Measurements from ENCODE around the gene GRIK5. TPM values are rescaled to one million over a fixed set of nuclear protein-coding genes. Genes with fewer than 3 reads are reported as not detected.

GRIK5 gene
- total RNA-seq, 1 experiment from 2014 or later: 43.1 TPM

DNA sequence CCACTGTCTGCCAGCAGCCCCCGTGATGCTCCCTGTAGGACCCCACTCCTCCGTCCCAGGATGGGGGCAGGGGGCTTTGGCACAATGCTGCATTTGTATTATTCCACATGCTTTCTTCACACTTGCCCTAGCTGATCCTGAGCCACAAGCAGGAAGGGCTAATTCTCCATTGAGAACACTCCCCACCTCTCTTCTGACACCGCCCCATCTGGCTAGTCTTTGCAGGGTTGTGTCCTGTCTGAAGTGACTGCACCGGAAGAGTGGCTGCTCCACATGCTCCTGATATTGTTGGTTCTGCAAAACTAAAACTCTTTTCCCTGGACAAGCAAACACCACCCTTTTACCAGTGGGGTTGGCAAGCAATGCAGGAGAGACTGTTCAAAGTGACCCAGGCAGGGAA lies 23.9 kb upstream of the GRIK5 start:
- Mint-ChIP-seq H3K27ac (no peak overlapping the region), H3K4me3 (no peak overlapping the region; a peak in 1 of 5 replicates), H3K4me1 (peaks cover 8 to 39% of the 10 kb centered on the region in 2 experiments), H3K36me3 (ENCODE audit: insufficient read depth in 1 of 3, low read depth in 3 of 3) (no peaks in the 10 kb centered on the region; a peak in 1 of 7 replicates), H3K27me3 (ENCODE audit: low read depth) (peaks cover 19% of the 10 kb centered on the region), H3K9me3 (no peaks in the 10 kb centered on the region)
- no peak overlapping the region for H2AK5ac ChIP-seq (ENCODE audit: insufficient read length, low read length)
- H2BK5ac ChIP-seq (ENCODE audit: insufficient read length, low read length): no peak overlapping the region
- TF ChIP-seq, protein P1, sequence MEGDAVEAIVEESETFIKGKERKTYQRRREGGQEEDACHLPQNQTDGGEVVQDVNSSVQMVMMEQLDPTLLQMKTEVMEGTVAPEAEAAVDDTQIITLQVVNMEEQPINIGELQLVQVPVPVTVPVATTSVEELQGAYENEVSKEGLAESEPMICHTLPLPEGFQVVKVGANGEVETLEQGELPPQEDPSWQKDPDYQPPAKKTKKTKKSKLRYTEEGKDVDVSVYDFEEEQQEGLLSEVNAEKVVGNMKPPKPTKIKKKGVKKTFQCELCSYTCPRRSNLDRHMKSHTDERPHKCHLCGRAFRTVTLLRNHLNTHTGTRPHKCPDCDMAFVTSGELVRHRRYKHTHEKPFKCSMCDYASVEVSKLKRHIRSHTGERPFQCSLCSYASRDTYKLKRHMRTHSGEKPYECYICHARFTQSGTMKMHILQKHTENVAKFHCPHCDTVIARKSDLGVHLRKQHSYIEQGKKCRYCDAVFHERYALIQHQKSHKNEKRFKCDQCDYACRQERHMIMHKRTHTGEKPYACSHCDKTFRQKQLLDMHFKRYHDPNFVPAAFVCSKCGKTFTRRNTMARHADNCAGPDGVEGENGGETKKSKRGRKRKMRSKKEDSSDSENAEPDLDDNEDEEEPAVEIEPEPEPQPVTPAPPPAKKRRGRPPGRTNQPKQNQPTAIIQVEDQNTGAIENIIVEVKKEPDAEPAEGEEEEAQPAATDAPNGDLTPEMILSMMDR (conservative IDR thresholded peaks at IDR 0.05): no peak
- no peak overlapping the region for H3K9ac ChIP-seq (ENCODE audit: extremely low read depth, insufficient read length, low read length)
- no peaks in the 10 kb centered on the region for H3K79me1 ChIP-seq (ENCODE audit: insufficient read depth, low read depth, low read length, poor library complexity, severe bottlenecking)
- no peak overlapping the region for H2AFZ ChIP-seq (ENCODE audit: low read length)
- H3K23ac ChIP-seq (ENCODE audit: insufficient read length, low read depth, low read length): no peak overlapping the region
- H2BK20ac ChIP-seq (ENCODE audit: low read depth, low read length, poor library complexity, severe bottlenecking): no peak overlapping the region
- H3K14ac ChIP-seq (ENCODE audit: insufficient read depth, low read length): no peak overlapping the region
- H3K23me2 ChIP-seq (ENCODE audit: insufficient read length, low read depth, low read length, poor library complexity, severe bottlenecking): no peaks in the 10 kb centered on the region
- no peak overlapping the region for H3K18ac ChIP-seq (ENCODE audit: insufficient read length, low read depth, low read length)
- no peak overlapping the region for H3K4ac ChIP-seq (ENCODE audit: low read depth, low read length)
- H2BK120ac ChIP-seq (ENCODE audit: low read depth, low read length, poor library complexity, severe bottlenecking): no peak overlapping the region
- no peaks in the 10 kb centered on the region for H3K79me2 ChIP-seq (ENCODE audit: insufficient read depth, low read length)
- no peak overlapping the region for H3T11ph ChIP-seq (ENCODE audit: low read length)
- no peaks in the 10 kb centered on the region for H3K9me3 ChIP-seq (ENCODE audit: control insufficient read depth, low read depth, low read length)
- H2BK12ac ChIP-seq (ENCODE audit: insufficient read length, low read depth, low read length): no peak overlapping the region
- no peaks in the 10 kb centered on the region for H3K27me3 ChIP-seq (ENCODE audit: insufficient read depth, low read length)
- H3K27ac ChIP-seq (ENCODE audit: insufficient read length, low read depth, low read length): no peak overlapping the region
- no CpG with 5 or more reads among the region's 4 CpGs for whole genome bisulfite sequencing (ENCODE audit: extremely low coverage, insufficient read length, low lambda C conversion rate)
- no peak overlapping the region for H4K8ac ChIP-seq (replicated peaks; ENCODE audit: insufficient read length, low read depth, low read length)
- DNase-seq: no peak
- H4K5ac ChIP-seq (ENCODE audit: insufficient read length, low read depth, low read length): no peak overlapping the region
- H3K4me2 ChIP-seq (ENCODE audit: insufficient read depth, insufficient read length, low read length): no peak overlapping the region
- H3K56ac ChIP-seq (ENCODE audit: insufficient read length, low read depth, low read length): no peak overlapping the region
- no peaks in the 10 kb centered on the region for H3K4me1 ChIP-seq (ENCODE audit: insufficient read depth, low read length)
- H2BK15ac ChIP-seq (ENCODE audit: low read depth, low read length): no peak overlapping the region
- H4K20me1 ChIP-seq (ENCODE audit: control insufficient read depth, insufficient read depth, insufficient read length): no peaks in the 10 kb centered on the region
- H4K91ac ChIP-seq (ENCODE audit: insufficient read length, low read depth, low read length): no peak overlapping the region

Measured in H9 (cell line).